ENCODE measurements around the gene HES6.

Gene HES6

GRCh38 chr2:238203973-238204683 is 35.7 kb downstream of the HES6 start:
- TF ChIP-seq CTCF (IDR thresholded peaks at IDR 0.05; ENCODE audit: low read length) (no peak), EZH2 (optimal IDR thresholded peaks at IDR 0.05; ENCODE audit: low read depth, low read length) (no peak), EZH2phosphoT487 (IDR thresholded peaks at IDR 0.05; ENCODE audit: low read length) (no peak)
- peaks cover 24% of the 10 kb centered on the region for H4K20me1 ChIP-seq (ENCODE audit: insufficient read depth, low read length)
- H3K9me2 ChIP-seq (replicated peaks; ENCODE audit: insufficient read depth, low read length), result no peaks in the 10 kb centered on the region
- peak overlapping the region; percentile 59 for H3K4me3 ChIP-seq (ENCODE audit: low read length)
- peaks cover 14% of the 10 kb centered on the region for H3K4me1 ChIP-seq (ENCODE audit: low read length)
- H3K9ac ChIP-seq (ENCODE audit: low read length), result peak overlapping the region; percentile 81
- no peaks in the 10 kb centered on the region for H3K27me3 ChIP-seq (replicated peaks; ENCODE audit: insufficient read depth, low read length)
- peak overlapping the region; percentile 49; the same call in 1 of the 2 replicates for H3K27ac ChIP-seq (ENCODE audit: low read length)
- DNase-seq, result no peak
- H3K79me2 ChIP-seq (ENCODE audit: low read length), result peaks cover 40% of the 10 kb centered on the region
- peak overlapping the region; percentile 97 for H2AFZ ChIP-seq (ENCODE audit: low read length)
- H3K9me3 ChIP-seq (replicated peaks; ENCODE audit: insufficient read depth, low read length), result no peaks in the 10 kb centered on the region
- peak overlapping the region; percentile 96 for H3K4me2 ChIP-seq (ENCODE audit: low read depth, low read length)
- no peaks in the 10 kb centered on the region for H3F3A ChIP-seq (ENCODE audit: insufficient read depth, low read length)
- H3K36me3 ChIP-seq (replicated peaks; ENCODE audit: insufficient read depth, low read length), result no peaks in the 10 kb centered on the region

GRCh38 chr2:238203094-238203972 is 36.5 kb downstream of the HES6 start, which contains the start of gene ILKAP:
ILKAP (minus strand) TSS chr2:238203695; CDS start chr2:238203553, 142 bp downstream.
- Histone ChIP-seq H3K27me3 (replicated peaks; ENCODE audit: insufficient read depth, low read length) (no peaks in the 10 kb centered on the region), H3K4me2 (ENCODE audit: low read depth, low read length) (peak within 1 kb of the TSS; percentile 96), H3K79me2 (ENCODE audit: low read length) (peaks cover 48% of the 10 kb centered on the region), H3K4me1 (ENCODE audit: low read length) (peaks cover 14% of the 10 kb centered on the region), H3K27ac (ENCODE audit: low read length) (peak within 1 kb of the TSS; percentile 49; the same call in 1 of the 2 replicates), H3K9me2 (replicated peaks; ENCODE audit: insufficient read depth, low read length) (no peaks in the 10 kb centered on the region), H3K36me3 (replicated peaks; ENCODE audit: insufficient read depth, low read length) (no peaks in the 10 kb centered on the region), H3K4me3 (ENCODE audit: low read length) (peak within 1 kb of the TSS; percentile 89), H3K9me3 (replicated peaks; ENCODE audit: insufficient read depth, low read length) (no peaks in the 10 kb centered on the region), H2AFZ (ENCODE audit: low read length) (peak within 1 kb of the TSS; percentile 97), H3K9ac (ENCODE audit: low read length) (peak within 1 kb of the TSS; percentile 81), H4K20me1 (ENCODE audit: insufficient read depth, low read length) (peaks cover 32% of the 10 kb centered on the region), H3F3A (ENCODE audit: insufficient read depth, low read length) (no peaks in the 10 kb centered on the region)
- no peak for TF ChIP-seq EZH2phosphoT487 (IDR thresholded peaks at IDR 0.05; ENCODE audit: low read length)
- no peak for TF ChIP-seq EZH2 (optimal IDR thresholded peaks at IDR 0.05; ENCODE audit: low read depth, low read length)
- no peak for TF ChIP-seq CTCF (IDR thresholded peaks at IDR 0.05; ENCODE audit: low read length)
- peak; percentile 90 for DNase-seq

GRCh38 chr2:238202326-238203093 is 37.3 kb downstream of the HES6 start:
- DNase-seq, result peak; percentile 39

More at GRCh38 chr2:238202326-238203093, 37.3 kb downstream of the HES6 start:
- Histone ChIP-seq H2AFZ (ENCODE audit: low read length) (no peak overlapping the region), H3K27me3 (replicated peaks; ENCODE audit: insufficient read depth, low read length) (no peaks in the 10 kb centered on the region), H3K36me3 (replicated peaks; ENCODE audit: insufficient read depth, low read length) (no peaks in the 10 kb centered on the region), H3F3A (ENCODE audit: insufficient read depth, low read length) (no peaks in the 10 kb centered on the region), H3K9ac (ENCODE audit: low read length) (peak overlapping the region; percentile 75), H3K79me2 (ENCODE audit: low read length) (peaks cover 56% of the 10 kb centered on the region), H4K20me1 (ENCODE audit: insufficient read depth, low read length) (peaks cover 40% of the 10 kb centered on the region), H3K9me3 (replicated peaks; ENCODE audit: insufficient read depth, low read length) (no peaks in the 10 kb centered on the region), H3K4me2 (ENCODE audit: low read depth, low read length) (peak overlapping the region; percentile 75), H3K4me3 (ENCODE audit: low read length) (peak overlapping the region; percentile 89), H3K9me2 (replicated peaks; ENCODE audit: insufficient read depth, low read length) (no peaks in the 10 kb centered on the region), H3K27ac (ENCODE audit: low read length) (no peak overlapping the region; the same call in 1 of the 2 replicates), H3K4me1 (ENCODE audit: low read length) (peaks cover 10% of the 10 kb centered on the region)
- TF ChIP-seq EZH2phosphoT487 (IDR thresholded peaks at IDR 0.05; ENCODE audit: low read length) (no peak), CTCF (IDR thresholded peaks at IDR 0.05; ENCODE audit: low read length) (no peak), EZH2 (optimal IDR thresholded peaks at IDR 0.05; ENCODE audit: low read depth, low read length) (no peak)

Data from MM.1S (cell line).